ENCODE results near the gene HPN.

The HPN gene

DNA sequence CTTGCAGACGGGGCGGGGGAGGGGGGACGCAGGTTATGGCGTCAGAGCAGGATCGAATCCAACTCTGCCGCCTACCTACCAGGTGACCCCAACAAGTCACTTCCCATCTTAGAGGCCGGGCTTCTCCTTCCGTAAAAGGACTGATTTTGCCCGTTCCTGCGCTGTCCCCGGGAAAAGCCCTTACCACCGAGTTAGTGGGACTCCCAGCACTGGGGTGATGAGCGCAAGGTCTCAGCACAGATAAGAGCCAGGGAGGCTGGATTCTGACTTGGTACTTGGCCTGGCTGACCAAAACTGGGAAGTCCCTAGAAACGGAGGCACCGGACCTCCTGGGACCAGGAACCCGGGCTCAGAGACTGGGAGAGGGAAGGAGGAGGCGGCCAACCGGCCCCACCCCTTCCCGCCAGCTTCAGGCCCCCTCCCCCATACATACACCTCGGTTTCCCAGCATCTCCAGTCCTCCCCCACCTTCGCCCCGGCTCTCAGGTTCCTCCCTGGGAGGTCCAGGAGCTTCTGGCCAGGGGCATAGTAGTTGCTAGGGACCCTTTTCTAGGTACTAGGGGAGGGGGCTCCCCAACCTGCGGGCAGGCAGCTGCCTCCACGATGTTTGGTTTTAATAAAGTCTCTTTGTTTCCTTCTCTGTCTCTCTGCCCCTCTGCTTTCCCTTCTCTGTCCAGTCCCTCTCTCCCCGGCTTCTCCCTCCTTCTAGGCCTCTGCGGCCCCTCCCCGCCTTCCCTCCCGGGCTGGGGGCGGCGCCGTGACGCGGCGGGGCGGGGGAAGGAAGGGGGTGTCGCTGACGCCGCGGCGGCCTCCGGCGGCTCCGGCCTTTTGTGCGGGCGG lies 41.8 kb upstream of the HPN start, which contains the start of gene GRAMD1A:
Gene GRAMD1A (plus strand): TSS at position 826 of the 840 bp plus-strand sequence. CDS start 156 bp downstream, outside the sequence.
- no peak for TF ChIP-seq ZFX (IDR thresholded peaks at IDR 0.05; ENCODE audit: borderline replicate concordance)
- TF ChIP-seq, protein P1, sequence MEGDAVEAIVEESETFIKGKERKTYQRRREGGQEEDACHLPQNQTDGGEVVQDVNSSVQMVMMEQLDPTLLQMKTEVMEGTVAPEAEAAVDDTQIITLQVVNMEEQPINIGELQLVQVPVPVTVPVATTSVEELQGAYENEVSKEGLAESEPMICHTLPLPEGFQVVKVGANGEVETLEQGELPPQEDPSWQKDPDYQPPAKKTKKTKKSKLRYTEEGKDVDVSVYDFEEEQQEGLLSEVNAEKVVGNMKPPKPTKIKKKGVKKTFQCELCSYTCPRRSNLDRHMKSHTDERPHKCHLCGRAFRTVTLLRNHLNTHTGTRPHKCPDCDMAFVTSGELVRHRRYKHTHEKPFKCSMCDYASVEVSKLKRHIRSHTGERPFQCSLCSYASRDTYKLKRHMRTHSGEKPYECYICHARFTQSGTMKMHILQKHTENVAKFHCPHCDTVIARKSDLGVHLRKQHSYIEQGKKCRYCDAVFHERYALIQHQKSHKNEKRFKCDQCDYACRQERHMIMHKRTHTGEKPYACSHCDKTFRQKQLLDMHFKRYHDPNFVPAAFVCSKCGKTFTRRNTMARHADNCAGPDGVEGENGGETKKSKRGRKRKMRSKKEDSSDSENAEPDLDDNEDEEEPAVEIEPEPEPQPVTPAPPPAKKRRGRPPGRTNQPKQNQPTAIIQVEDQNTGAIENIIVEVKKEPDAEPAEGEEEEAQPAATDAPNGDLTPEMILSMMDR (IDR thresholded peaks at IDR 0.05), result no peak
- H3K27ac ChIP-seq, result peak within 1 kb of the TSS; percentile 48

DNA sequence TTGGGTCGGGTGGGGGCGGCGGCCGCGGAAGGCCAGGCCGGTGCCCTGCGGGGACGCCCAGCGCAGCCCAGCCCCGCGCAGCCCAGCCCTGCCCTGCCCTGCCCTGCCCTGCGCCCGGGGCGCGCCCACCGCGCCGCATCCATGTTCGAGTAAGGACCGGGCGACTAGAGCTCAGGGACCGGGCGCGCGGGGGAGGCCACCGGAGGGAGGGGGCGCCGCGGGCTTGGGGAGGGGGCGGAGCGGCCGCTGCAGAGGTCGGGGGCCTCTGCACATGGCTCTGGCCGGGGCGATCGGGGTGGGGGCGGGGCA lies 41.2 kb upstream of the HPN start:
- TF ChIP-seq, protein P1 (IDR thresholded peaks at IDR 0.05), result no peak
- no peak for TF ChIP-seq ZFX (IDR thresholded peaks at IDR 0.05; ENCODE audit: borderline replicate concordance)
- peak overlapping the region; percentile 48 for H3K27ac ChIP-seq

DNA sequence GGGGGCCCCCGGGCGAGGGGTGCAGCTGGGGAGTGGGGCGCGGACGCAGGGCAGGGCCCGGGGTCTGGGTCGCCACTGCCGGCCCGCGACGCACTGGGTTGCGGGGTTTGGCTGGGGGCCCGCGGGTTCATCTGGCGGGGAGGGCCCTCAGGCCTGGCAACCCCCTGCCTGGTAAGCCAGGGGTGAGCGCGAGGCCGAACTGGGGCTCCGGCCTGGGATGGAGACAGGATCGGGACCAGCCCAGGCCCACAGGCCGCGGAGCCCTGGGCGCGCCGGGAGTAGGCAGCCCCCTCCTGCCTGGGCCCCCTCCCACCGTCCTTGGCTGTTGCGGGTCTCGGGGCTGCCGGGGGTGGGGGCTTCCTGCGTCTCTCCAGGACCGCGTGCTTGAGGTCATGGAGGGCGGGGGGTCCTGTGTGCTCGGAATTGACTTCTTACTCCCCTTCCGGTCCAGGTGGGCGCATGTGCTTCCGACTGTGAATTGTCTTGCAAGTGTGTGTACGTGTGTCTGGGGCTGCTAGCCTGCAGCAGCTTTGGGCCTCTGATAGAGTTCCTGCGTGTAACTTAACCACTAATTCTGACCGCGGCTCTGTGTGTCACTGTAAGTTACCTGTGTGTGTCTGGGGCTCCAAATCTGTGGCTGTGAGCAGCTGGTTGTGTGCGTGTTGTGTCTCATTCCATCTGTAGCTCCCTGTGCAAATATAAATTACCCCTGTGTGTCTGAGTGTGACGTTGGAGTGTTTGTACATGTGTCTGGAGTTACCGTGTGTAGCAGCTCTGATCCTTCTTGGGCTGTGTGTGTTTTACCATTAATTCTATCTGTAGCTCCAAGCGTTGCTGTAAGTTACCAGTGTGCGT lies 40.6 kb upstream of the HPN start:
- TF ChIP-seq, protein P1 (IDR thresholded peaks at IDR 0.05), result no peak
- no peak for TF ChIP-seq ZFX (IDR thresholded peaks at IDR 0.05; ENCODE audit: borderline replicate concordance)
- H3K27ac ChIP-seq, result peak overlapping the region; percentile 48

DNA sequence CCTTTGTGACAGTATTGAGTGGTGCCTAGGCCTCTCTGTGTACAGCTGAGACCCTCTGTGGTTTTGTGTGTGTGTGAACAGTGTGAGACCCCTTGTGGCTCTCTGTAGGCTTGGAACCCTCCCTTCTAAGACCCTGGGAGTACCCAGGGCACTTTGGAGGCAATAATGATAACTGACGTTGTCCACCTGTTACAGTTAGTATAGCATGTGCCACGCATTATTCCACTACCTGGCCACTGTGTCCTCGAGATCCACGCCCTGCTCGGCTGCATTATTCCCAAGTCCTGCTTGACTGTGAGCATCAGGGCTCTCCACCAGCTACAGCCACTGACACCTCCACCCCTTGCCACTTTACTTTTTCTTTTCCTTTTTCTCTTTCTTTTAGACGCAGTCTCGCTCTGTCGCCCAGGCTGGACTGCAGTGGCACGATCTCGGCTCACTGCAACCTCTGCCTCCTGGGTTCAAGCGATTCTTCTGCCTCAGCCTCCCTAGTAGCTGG lies 39.4 kb upstream of the HPN start:
- no peak overlapping the region for H3K27ac ChIP-seq
- TF ChIP-seq, protein P1 (IDR thresholded peaks at IDR 0.05), result no peak
- TF ChIP-seq ZFX (IDR thresholded peaks at IDR 0.05; ENCODE audit: borderline replicate concordance), result no peak

DNA sequence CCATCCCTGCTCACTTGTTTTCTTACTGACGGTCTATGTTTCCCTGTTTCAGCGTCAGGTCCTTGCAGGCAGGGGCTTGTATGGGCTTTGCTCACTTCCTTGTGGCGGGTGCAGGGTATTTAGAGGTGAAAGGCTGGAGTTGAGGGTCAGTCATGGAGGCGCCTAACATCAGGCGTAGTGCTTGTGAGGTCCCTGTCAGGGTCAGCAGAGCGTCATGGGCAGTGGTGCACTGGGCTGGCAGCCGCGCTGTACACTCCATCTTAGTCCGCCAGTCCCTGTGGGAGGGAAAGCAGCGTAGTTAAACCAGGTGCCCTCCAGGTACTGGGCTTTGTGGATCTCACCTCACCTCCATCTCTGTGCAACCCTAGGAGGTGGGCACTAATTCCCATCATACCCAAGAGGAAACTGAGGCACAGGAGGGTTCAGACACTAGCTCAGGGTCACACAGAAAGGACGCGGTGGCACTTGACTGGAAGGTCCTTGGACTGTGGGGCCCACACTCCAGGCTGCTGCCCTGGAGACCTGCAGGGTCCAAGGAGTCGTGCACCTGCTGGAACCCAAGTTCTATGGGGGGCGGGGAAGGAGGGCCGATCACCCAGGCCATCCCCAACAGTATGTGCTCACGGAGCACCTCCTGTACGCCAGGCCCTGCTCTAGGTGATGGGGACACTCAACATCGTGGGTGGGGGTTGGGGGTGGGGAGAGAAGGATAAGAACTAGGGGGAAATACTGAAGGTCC lies 36.8 kb upstream of the HPN start:
- H3K27ac ChIP-seq, result no peak overlapping the region

DNA sequence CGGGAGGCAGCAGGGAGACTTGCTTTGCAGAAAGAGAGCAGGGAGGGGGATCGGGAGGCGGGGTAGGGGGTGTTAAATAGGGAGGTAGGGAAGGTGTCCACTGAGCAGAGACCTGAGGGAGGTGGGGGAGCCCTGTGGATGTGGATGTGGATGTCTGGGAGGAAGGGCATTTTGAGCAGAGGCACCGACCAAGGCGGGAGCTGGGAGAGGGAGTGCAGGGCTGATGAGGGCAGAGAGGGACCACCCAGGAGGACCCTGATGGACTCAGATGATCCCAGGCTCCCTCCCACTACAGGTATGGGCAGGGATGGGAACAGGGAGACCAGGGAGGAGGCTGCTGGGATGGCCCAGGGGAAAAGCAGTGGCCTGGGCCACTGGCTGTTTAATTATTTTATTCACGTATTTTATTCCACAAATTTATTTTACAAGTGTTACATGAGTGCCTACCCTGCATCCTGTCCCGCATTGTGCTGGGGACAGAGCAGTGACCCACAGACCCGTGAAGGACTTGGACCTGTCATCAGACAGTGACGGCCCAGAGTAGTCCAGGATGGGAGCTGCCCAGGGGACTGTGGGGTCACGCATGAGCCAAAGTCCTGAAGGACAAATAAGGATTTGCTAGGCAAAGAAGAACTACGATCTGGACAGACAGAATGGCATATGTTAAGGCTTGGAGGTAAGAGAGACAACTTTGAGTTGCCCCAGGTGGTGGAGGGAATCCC lies 36.1 kb upstream of the HPN start:
- no peak overlapping the region for H3K27ac ChIP-seq

More for the DNA sequence above, 36.8 kb upstream of the HPN start:
- TF ChIP-seq ZFX (IDR thresholded peaks at IDR 0.05; ENCODE audit: borderline replicate concordance), result no peak
- TF ChIP-seq, protein P1 (IDR thresholded peaks at IDR 0.05), result no peak

DNA sequence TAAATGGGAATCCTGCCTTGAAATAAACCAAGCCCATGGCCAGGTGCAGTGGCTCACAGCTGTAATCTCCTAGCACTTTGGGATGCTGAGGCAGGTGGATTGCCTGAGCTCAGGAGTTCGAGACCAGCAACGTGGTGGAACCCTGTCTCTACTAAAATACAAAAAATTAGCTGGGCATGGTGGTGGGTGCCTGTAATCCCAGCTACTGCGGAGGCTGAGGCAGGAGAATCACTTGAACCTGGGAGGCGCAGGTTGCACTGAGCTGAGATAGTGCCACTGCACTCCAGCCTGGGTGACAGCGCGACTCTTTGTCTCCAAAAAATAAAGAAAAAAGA lies 35.5 kb upstream of the HPN start:
- H3K27ac ChIP-seq, result peak overlapping the region; percentile 31

More for the DNA sequence above, 36.1 kb upstream of the HPN start:
- TF ChIP-seq, protein P1 (IDR thresholded peaks at IDR 0.05), result no peak
- no peak for TF ChIP-seq ZFX (IDR thresholded peaks at IDR 0.05; ENCODE audit: borderline replicate concordance)

Measured in 22Rv1 (cell line).